ENCODE results near the gene KERA.

KERA gene

DNA sequence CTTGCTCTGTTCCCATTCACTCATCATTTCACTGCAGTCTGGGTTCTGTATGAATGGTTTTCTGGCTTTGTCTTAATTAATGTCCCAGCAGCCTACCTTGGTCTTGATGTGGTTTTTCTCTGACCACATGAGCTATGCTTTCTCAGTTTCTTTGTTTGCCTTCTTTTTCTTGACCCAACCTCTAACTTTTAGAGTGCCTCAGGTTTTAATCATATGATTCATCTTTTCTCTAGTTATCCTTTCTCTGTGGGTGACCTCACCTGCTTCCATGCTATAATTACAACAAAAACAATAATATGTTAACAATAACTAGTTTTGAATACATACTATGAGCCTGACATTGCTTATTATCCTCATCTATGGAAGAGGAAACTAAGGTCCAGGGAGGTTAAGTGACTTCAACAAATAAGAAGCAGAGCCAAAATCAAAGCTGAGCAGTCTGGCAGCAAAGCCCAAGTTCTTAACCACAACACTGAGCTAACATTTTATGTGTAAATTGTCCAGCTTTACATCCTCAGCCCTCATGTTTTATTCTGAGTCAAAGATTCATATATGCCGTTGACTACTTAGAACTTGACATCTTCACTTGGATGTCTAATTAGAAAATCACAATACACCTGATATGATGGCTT is 48.4 kb downstream of the KERA start:
- no peak for DNase-seq (ENCODE audit: low read depth in 2 of 2)

DNA sequence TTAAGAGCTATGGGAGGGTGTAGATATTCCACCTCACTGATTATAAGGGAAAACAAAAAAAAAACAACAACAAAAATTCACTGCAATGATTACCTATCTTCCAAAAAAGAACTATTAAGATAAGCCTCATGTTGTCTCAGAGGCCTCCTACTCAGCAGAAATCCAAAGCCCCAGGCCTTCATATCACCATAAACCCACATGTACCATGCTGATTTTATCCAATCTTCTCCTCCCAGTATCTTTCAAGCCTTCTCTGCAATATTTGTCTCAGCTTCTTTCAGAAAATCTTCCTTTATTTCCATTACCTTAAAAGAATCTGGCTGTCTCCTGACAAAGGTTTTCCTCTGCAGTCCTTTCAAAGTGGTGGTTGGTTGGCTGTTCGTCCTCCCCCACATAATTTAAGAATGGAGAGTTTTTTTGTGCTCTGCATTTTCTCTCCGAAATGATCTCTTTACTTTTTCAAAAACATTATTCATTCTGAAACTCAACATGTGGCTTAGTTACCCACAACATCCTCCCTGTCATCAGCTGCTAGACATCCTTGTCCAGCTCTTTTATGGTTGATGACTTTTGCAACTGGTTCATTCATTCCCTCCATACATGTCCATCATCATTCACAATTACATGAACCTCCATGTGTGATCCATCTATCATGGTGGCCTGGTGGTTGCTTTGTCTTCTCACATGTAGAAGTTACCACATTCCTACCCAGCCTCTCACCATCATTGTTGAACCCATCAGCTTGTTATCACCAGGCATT is 50.1 kb downstream of the KERA start:
- no peak for DNase-seq (ENCODE audit: low read depth in 2 of 2)

DNA sequence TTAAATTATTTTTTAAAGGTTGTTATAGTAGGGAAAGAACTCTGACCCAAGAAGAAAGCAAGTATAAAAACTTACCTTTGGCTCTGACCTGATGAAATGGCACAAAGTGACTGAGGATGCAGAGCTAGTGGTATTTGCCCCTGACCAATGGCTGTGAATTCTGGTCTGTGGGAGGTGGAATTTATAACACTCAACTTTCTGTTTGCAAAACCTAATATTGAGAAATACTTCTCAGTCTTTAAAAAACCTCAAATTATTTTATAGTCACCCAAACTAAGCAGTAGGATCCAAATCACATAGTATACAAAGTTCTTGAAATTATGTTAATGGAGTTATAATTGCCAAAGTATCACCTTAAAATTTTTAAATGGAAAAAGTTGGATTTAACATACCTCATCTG is 53.0 kb downstream of the KERA start, which contains the start of gene EPYC:
EPYC (minus strand) TSS at position 101 of the 400 bp plus-strand sequence. CDS start 2,407 bp downstream, outside the sequence.
- DNase-seq (ENCODE audit: low read depth in 2 of 2) = no peak

DNA sequence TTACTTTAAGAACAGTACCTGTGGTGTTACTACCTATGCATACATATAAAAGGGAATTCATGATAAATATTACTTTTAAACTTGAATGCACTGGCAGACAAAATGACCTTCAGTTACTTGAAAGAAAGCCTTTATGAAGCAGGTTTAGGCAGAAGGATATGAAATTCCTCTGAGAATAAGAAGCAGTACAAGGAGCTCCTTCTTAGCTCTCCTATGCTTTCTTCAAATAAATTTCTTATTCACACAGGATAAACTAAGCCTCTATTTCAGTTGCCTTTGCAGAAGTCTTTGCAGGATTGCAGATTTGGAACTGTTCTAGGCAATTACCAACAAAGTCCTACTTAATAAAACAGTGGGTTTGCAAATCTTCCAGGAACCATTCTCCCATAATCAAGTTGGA is 54.1 kb downstream of the KERA start:
- DNase-seq (ENCODE audit: low read depth in 2 of 2) = no peak

DNA sequence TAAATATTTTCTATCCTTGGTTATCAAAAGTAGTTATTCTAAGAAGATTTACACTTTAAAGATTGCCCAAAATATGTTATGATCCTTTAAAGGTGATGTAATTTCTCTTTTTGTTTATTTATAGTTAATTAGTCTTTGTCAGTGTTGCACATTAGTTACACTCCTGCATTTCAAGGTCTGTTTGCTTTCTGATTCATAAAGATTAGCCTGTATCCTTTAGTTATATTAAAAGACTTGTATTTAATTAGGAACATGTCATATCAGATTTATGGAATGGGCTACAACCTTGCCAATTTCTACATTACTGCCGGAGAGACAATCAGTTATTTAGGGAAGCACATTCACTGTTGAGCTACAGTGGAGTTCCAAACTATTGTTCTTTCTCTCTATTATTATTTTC is 56.5 kb downstream of the KERA start:
- no peak for DNase-seq (ENCODE audit: low read depth in 2 of 2)

All from stimulated activated CD4-positive, alpha-beta T cell treated with anti-CD3 and anti-CD28 coated beads, Interleukin-1b, Interleukin-23, amount 100 ng/mL, for 4 hours (primary cell).